H1 (cell line): ENCODE results near the gene CTNND2. TPM values are rescaled to one million over a fixed set of nuclear protein-coding genes. Genes with fewer than 3 reads are reported as not detected.
A peak's percentile ranks its signal among the peaks of the same experiment; 100 is the strongest.

Experiments
- CTCF ChIA-PET: fragments of 300-600 bp; sonication (Branson Sonifier 250); formaldehyde crosslinking; loops from one replicate; lab custom pipeline; 2021; ENCODE audit not compliant: partially characterized antibody; lab: Charles Lee
- POLR2A ChIA-PET: fragments of 300-600 bp; sonication (Branson Sonifier 250); formaldehyde crosslinking; loops from one replicate; lab custom pipeline; 2021; ENCODE audit warnings: inconsistent platforms; ENCODE audit not compliant: partially characterized antibody; lab: Charles Lee
- DNase-seq, 2 experiments: peaks; one replicate each; pipeline versions ENCODE4 v3.0.0 to v3.0.0-alpha.2; 2010 to 2022; ENCODE audit warnings: low spot score in 2 of 2, low read depth in 1 of 2, mixed read lengths in 1 of 2
- FAIRE-seq: peaks from 2 replicates; lab custom pipeline; 2011; peaks lifted over from hg19 to GRCh38; lab: Jason Lieb, UNC
- H2AFZ ChIP-seq: 2 replicates; pipeline ENCODE4 v1.8.1; 2012; ENCODE audit warnings: low read length, inconsistent platforms
- H2AK5ac ChIP-seq: 2 replicates; pipeline ENCODE4 v1.6.1; 2013; ENCODE audit warnings: low read depth, low read length
- H2BK120ac ChIP-seq: replicated peaks from 2 replicates; pipeline ENCODE3; 2013; ENCODE audit warnings: low read depth, low read length, inconsistent platforms
- H2BK12ac ChIP-seq: 2 replicates; pipeline ENCODE4 v1.6.1; 2013; ENCODE audit warnings: low read depth, low read length
- H2BK15ac ChIP-seq: 2 replicates; pipeline ENCODE4 v1.6.1; 2013; ENCODE audit warnings: low read length
- H2BK20ac ChIP-seq: 2 replicates; pipeline ENCODE4 v1.6.1; 2013; ENCODE audit warnings: low read length
- H2BK5ac ChIP-seq: 2 replicates; pipeline ENCODE4 v1.6.1; 2013; ENCODE audit warnings: low read depth, low read length
- H3K14ac ChIP-seq: 2 replicates; pipeline ENCODE4 v1.6.1; 2013; ENCODE audit warnings: inconsistent platforms; ENCODE audit not compliant: insufficient read length
- H3K18ac ChIP-seq: 2 replicates; pipeline ENCODE4 v1.6.1; 2013; ENCODE audit warnings: low read length; ENCODE audit errors: extremely low read depth
- H3K23ac ChIP-seq: 2 replicates; pipeline ENCODE4 v1.6.1; 2013; ENCODE audit warnings: inconsistent platforms; ENCODE audit not compliant: insufficient read length
- H3K23me2 ChIP-seq: 2 replicates; pipeline ENCODE4 v1.6.1; 2013; ENCODE audit warnings: low read depth, low read length
- H3K27ac ChIP-seq: 2 replicates; pipeline ENCODE4 v1.6.1; 2011; ENCODE audit warnings: low read depth, low read length, inconsistent platforms
- H3K27me3 ChIP-seq, 4 experiments: replicated peaks in 1 of 4; 1 replicate in 1 of 4; 2 replicates in 3 of 4; pipeline versions ENCODE4 v1.6.1 to v1.8.1; 2011 to 2013; ENCODE audit warnings: low read length in 3 of 4, mild to moderate bottlenecking in 3 of 4, inconsistent platforms in 2 of 4, mixed read lengths in 2 of 4, moderate library complexity in 1 of 4; ENCODE audit not compliant: control insufficient read depth in 3 of 4, insufficient read depth in 3 of 4; ENCODE audit errors: extremely low read depth in 1 of 4
- H3K36me3 ChIP-seq, 4 experiments: 2 replicates each; pipeline versions ENCODE4 v1.6.1 to v1.8.1; 2011 to 2013; ENCODE audit warnings: mild to moderate bottlenecking in 4 of 4, low read length in 3 of 4, moderate library complexity in 2 of 4, control low read depth in 1 of 4, inconsistent platforms in 1 of 4; ENCODE audit not compliant: insufficient read depth in 4 of 4, control insufficient read depth in 2 of 4
- H3K4ac ChIP-seq: replicated peaks from 2 replicates; pipeline ENCODE3; 2013; ENCODE audit warnings: low read length, low read depth, mixed read lengths, inconsistent platforms; ENCODE audit not compliant: insufficient read length
- H3K4me1 ChIP-seq, 4 experiments: replicated peaks in 1 of 4; 1 replicate in 1 of 4; 2 replicates in 3 of 4; pipeline versions ENCODE4 v1.6.1 to v1.8.1; 2011 to 2013; ENCODE audit warnings: low read length in 3 of 4, inconsistent platforms in 2 of 4, mixed read lengths in 1 of 4; ENCODE audit not compliant: insufficient read depth in 4 of 4, control insufficient read depth in 3 of 4
- H3K4me2 ChIP-seq, 2 experiments: 2 replicates each; pipeline versions ENCODE4 v1.6.1 to v1.8.1; 2011 to 2013; ENCODE audit warnings: low read depth in 2 of 2, low read length in 2 of 2, control low read depth in 1 of 2, inconsistent platforms in 1 of 2, mild to moderate bottlenecking in 1 of 2; ENCODE audit not compliant: insufficient read depth in 1 of 2
- H3K4me3 ChIP-seq, 4 experiments: fragments of 200-600, 300-600 bp in 1 of 4; sonication (generic), shearing (Covaris generic), sonication (Bioruptor Twin) in 1 of 4; 2 replicates each; pipeline versions ENCODE4 v1.5.1 to v1.8.1; 2011 to 2016; ENCODE audit warnings: low read length in 4 of 4, low read depth in 3 of 4, control low read depth in 2 of 4, inconsistent platforms in 2 of 4, mild to moderate bottlenecking in 2 of 4, mixed read lengths in 1 of 4, moderate library complexity in 1 of 4; ENCODE audit not compliant: insufficient read depth in 2 of 4; ENCODE audit errors: extremely low read depth in 1 of 4
- H3K56ac ChIP-seq: replicated peaks from 2 replicates; pipeline ENCODE3; 2013; ENCODE audit warnings: low read depth, mild to moderate bottlenecking, mixed read lengths, low read length, inconsistent platforms; ENCODE audit not compliant: insufficient read length
- H3K79me1 ChIP-seq: 2 replicates; pipeline ENCODE4 v1.6.1; 2013; ENCODE audit warnings: low read depth, low read length, control low read depth
- H3K79me2 ChIP-seq, 2 experiments: 2 replicates each; pipeline versions ENCODE4 v1.6.1 to v1.8.1; 2012 to 2013; ENCODE audit warnings: low read length in 2 of 2, mild to moderate bottlenecking in 2 of 2, inconsistent platforms in 1 of 2; ENCODE audit not compliant: insufficient read depth in 2 of 2, control insufficient read depth in 1 of 2
- H3K9ac ChIP-seq, 4 experiments: replicated peaks in 1 of 4; 1 replicate in 1 of 4; 2 replicates in 3 of 4; pipeline versions ENCODE4 v1.6.1 to v1.8.1; 2011 to 2013; ENCODE audit warnings: low read depth in 3 of 4, low read length in 3 of 4, control low read depth in 2 of 4, mild to moderate bottlenecking in 2 of 4, moderate library complexity in 2 of 4, inconsistent platforms in 1 of 4; ENCODE audit errors: extremely low read depth in 1 of 4
- H3K9me3 ChIP-seq, 2 experiments: 2 replicates each; pipeline versions ENCODE4 v1.6.1 to v1.8.1; 2012 to 2013; ENCODE audit warnings: mild to moderate bottlenecking in 2 of 2, moderate library complexity in 2 of 2, control low read depth in 1 of 2, inconsistent platforms in 1 of 2, low read depth in 1 of 2, low read length in 1 of 2, mixed read lengths in 1 of 2; ENCODE audit not compliant: insufficient read depth in 2 of 2
- H4K20me1 ChIP-seq, 2 experiments: replicated peaks in 1 of 2; 2 replicates each; pipeline versions ENCODE3 to v1.8.1; 2011 to 2013; ENCODE audit warnings: inconsistent platforms in 2 of 2, low read length in 2 of 2, mild to moderate bottlenecking in 1 of 2; ENCODE audit not compliant: insufficient read depth in 2 of 2, control insufficient read depth in 1 of 2
- H4K5ac ChIP-seq: 2 replicates; pipeline ENCODE4 v1.6.1; 2013; ENCODE audit warnings: low read length, low read depth, mixed read lengths, inconsistent platforms; ENCODE audit not compliant: insufficient read length
- H4K8ac ChIP-seq: 2 replicates; pipeline ENCODE4 v1.8.0; 2013; ENCODE audit warnings: mild to moderate bottlenecking, moderate library complexity, low read length, inconsistent platforms; ENCODE audit not compliant: insufficient read depth; ENCODE audit errors: extremely low read depth
- H4K91ac ChIP-seq: replicated peaks from 2 replicates; pipeline ENCODE3; 2013; ENCODE audit warnings: low read length, mixed read lengths, inconsistent platforms; ENCODE audit not compliant: insufficient read length
- BRCA1 ChIP-seq: IDR thresholded peaks from 2 replicates; pipeline ENCODE4 v1.6.1; 2012; ENCODE audit warnings: low read depth, low read length, improper control_type of control experiment
- EZH2 ChIP-seq: fragments of 200-600 bp; sonication (generic); IDR thresholded peaks from 2 replicates; pipeline ENCODE4 v1.7.1; 2012; ENCODE audit warnings: low read depth, mild to moderate bottlenecking, moderate library complexity, low read length, inconsistent platforms; ENCODE audit not compliant: severe bottlenecking
- KDM5A ChIP-seq: fragments of 200-600 bp; IDR thresholded peaks from 2 replicates; pipeline ENCODE4 v1.7.1; 2012; ENCODE audit warnings: mild to moderate bottlenecking, low read length, inconsistent platforms, mixed read lengths
- SIN3A ChIP-seq, 2 experiments: IDR thresholded peaks in 1 of 2; conservative IDR thresholded peaks in 1 of 2; 2 replicates each; pipeline ENCODE4 v1.6.1; 2011 to 2012; ENCODE audit warnings: low read length in 2 of 2, improper control_type of control experiment in 1 of 2, low read depth in 1 of 2, mild to moderate bottlenecking in 1 of 2
- SUZ12 ChIP-seq: fragments of 200-600 bp; sonication (generic); IDR thresholded peaks from 2 replicates; pipeline ENCODE4 v1.6.1; 2012; ENCODE audit warnings: mild to moderate bottlenecking, inconsistent platforms, low read length, moderate library complexity, mixed read lengths
- WGBS, 2 experiments: shearing (Covaris generic) in 1 of 2; methylation state at CpG; one replicate each; pipeline versions ENCODE4 v1.1.6 to v1.1.7; 2013 to 2015; ENCODE audit warnings: low lambda C conversion rate in 2 of 2, mixed read lengths in 2 of 2, inconsistent platforms in 1 of 2, low coverage in 1 of 2, missing lambda C conversion rate in 1 of 2; ENCODE audit not compliant: insufficient replicate concordance in 2 of 2, insufficient coverage in 1 of 2, insufficient read length in 1 of 2; ENCODE audit errors: extremely low coverage in 1 of 2, missing lambda C conversion rate in 1 of 2; 5-methylcytosine and 5-hydroxymethylcytosine counted together
- polyA plus RNA-seq, 7 experiments: library from polyadenylated mRNA; depleted of rRNA in 3 of 7; stranded (reverse) in 5 of 7; unstranded in 2 of 7; fragments of >200 nt in 5 of 7; fragments of 200-250 nt in 2 of 7; gene quantifications; 1 replicate in 5 of 7; 2 replicates in 1 of 7; 4 replicates in 1 of 7; pipeline versions ENCODE4 v1.2.1 to v1.2.3, GENCODE V29; 2011 to 2013; ENCODE audit warnings: missing spikeins in 2 of 7, mixed read lengths in 2 of 7
- total RNA-seq: library from RNA; stranded (reverse); fragmentation: NEBNext Ultra II Directional; extraction: Animal tissue kit (Norgen Biotek cat#: 25700); gene quantifications from 2 replicates; pipeline ENCODE4 v1.2.1, GENCODE V29; 2021

Gene CTNND2
- total and polyA plus RNA-seq, 2 of the 8 experiments (the other 6 are each of a cell fraction or from before 2014, with no cell fraction given) = 7.4 to 14.2 TPM

- Histone ChIP-seq H3K79me1 (no peaks in the 10 kb centered on the region), H2BK15ac (no peak overlapping the region), H4K91ac (no peak overlapping the region), H2BK12ac (no peak overlapping the region), H2BK20ac (no peak overlapping the region), H3K9me3 (no peaks in the 10 kb centered on the region), H2BK5ac (peak overlapping the region; percentile 5; the same call in 1 of the 2 replicates), H3K14ac (no peak overlapping the region), H3K4ac (no peak overlapping the region), H3K27me3 (peaks cover 19 to 41% (median 34%) of the 10 kb centered on the region in 4 experiments), H3K56ac (no peak overlapping the region), H2AFZ (no peak overlapping the region), H4K8ac (no peak overlapping the region), H3K9ac (no peak overlapping the region), H3K4me1 (peaks cover 3 to 12% (median 7%) of the 10 kb centered on the region in 4 experiments), H3K23ac (no peak overlapping the region), H3K36me3 (no peaks in the 10 kb centered on the region), H4K20me1 (no peaks in the 10 kb centered on the region), H4K5ac (no peak overlapping the region), H3K27ac (no peak overlapping the region), H3K4me2 (peak overlapping the region; percentile 93 to 100), H2BK120ac (no peak overlapping the region), H3K4me3 (peak overlapping the region; percentile 27 to 63 (median 53); a peak in 7 of 8 replicates), H3K79me2 (no peaks in the 10 kb centered on the region), H3K23me2 (peaks cover 6% of the 10 kb centered on the region), H3K18ac (no peak overlapping the region; the same call in 1 of the 2 replicates), H2AK5ac (no peak overlapping the region)
- ChIA-PET POLR2A (interaction anchor here (0.6 to 0.7 kb wide), 2 partner anchors 10 to 334 kb away, joined by 3 read pairs; no protein-coding TSS in a partner anchor), CTCF (interaction anchor here (1.1 to 1.2 kb wide), 4 partner anchors 11 to 119 kb away, joined by 3 read pairs; no protein-coding TSS in a partner anchor)
- FAIRE-seq = no peak
- no peak for TF ChIP-seq BRCA1
- TF ChIP-seq EZH2 = peak; percentile 41
- 0 out of 4 replicates have a peak, but pooled peaks of 1 of the 2 experiments have one; percentile 25 for TF ChIP-seq SIN3A (conservative IDR thresholded peaks at IDR 0.05 in 1 of 2, IDR thresholded peaks at IDR 0.05 in 1 of 2; ENCODE audit: low read depth in 1 of 2, low read length in 2 of 2)
- no peak for TF ChIP-seq KDM5A
- 0 out of 2 replicates have a peak, but pooled peaks have one; percentile 15 for TF ChIP-seq SUZ12
- DNase-seq = peak in 1 of 2 experiments; percentile 57
- WGBS, 2 experiments = 6% methylated on average over 22 of the region's 33 CpGs; no CpG with 5 or more reads in 1 of the 2 experiments
Measured at GRCh38 chr5:11385251-11385900, 518.9 kb downstream of the CTNND2 start.
